HG02588 (cell line): ENCODE results near the gene COLEC11.
"Not testable (repeated sequence)": the region's sequence is repeated elsewhere in the genome, so short reads cannot be mapped to it uniquely, and the experiment has no call there.

Experiments
- ATAC-seq: cut with Tn5 transposase; IDR thresholded peaks from one replicate; pipeline ENCODE4 v1.9.1; 2021; ENCODE audit warnings: mild to moderate bottlenecking, moderate library complexity; ENCODE audit not compliant: unreplicated experiment

Gene COLEC11

DNA sequence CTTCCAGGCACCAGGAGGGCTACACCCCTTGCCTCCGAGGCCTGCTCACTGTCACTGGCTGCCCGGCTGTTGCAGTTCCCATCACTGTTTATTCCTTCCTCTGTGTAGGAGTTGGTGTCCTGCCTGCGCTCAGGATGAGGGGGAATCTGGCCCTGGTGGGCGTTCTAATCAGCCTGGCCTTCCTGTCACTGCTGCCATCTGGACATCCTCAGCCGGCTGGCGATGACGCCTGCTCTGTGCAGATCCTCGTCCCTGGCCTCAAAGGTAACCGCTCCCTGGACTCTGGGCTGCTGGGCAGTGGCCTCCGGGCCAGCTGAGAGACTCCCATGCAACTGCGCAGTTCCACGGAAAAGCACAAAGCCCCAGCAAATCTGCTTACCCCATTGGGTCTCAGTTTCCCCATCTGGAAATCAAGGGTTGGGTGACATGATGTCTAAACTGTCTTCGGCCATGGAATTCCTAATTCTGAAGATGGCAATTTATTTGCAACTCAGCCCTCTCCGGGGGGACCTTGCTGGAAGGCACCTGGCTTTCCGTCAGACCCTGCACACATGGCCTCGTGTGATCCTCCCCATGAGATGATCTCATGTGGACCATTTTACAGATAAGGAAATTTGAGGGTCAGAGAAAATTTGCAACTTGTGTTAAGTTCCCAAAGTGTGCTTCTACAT, 9.4 kb downstream of the COLEC11 start:
- ATAC-seq: no peak

DNA sequence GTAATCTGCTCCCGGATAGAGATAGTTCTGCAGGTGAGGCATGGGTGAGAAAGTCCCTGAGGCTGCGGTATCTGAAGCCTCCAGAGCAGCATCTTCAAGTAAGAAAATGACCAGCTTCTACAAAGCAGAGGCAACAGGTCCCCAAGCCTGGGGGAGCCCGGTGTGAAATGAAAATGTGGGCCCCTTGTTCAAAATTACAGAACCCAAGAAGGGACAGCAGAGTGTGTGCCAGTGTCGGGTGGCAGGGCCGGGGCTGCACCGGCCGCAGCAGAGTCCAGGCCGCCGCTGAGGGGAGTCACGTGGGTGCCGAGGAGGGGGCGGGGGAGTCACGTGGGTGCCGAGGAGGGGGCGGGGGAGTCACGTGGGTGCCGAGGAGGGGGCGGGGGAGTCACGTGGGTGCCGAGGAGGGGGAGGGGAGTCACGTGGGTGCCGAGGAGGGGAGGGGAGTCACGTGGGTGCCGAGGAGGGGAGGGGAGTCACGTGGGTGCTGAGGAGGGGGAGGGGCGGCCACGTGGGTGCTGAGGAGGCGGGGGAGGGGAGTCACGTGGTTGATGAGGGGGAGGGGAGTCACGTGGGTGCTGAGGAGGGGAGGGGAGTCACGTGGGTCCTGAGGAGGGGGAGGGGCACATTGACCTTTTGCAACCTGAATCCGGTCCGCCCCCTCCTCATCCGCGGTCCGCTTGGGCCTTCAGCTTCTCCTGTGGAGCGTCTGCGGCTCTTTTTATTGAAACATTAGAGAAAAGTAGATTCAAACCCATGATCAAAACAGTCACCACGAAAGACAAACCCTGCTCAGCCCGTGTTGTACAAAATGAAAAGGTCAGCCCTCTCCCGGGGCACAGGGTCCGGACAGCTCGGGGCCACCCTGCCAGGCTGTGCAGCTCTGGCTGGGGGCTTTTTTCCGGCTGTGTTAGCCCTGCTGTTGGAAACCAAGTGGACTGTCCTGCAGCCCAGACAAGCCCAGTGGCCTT, 10.4 kb downstream of the COLEC11 start:
- ATAC-seq: no peak

DNA sequence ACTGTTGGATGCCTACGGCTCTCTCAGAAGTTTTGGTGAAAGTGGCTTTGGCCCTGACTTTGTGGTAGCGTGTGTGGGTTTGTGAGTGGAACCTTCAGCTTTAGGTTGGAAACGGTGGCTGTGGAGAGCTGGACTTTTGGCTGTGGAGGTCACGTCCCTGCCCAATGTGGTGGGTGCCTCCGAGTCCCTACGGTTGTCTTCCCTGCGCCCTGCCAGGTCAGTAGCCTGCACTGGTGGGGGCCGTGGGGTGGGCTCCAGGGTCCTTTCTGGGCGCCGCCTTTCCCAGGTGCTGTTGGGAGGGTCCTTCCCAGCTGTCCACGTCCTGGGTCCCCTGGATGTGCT, 11.1 kb downstream of the COLEC11 start:
- ATAC-seq: no peak

DNA sequence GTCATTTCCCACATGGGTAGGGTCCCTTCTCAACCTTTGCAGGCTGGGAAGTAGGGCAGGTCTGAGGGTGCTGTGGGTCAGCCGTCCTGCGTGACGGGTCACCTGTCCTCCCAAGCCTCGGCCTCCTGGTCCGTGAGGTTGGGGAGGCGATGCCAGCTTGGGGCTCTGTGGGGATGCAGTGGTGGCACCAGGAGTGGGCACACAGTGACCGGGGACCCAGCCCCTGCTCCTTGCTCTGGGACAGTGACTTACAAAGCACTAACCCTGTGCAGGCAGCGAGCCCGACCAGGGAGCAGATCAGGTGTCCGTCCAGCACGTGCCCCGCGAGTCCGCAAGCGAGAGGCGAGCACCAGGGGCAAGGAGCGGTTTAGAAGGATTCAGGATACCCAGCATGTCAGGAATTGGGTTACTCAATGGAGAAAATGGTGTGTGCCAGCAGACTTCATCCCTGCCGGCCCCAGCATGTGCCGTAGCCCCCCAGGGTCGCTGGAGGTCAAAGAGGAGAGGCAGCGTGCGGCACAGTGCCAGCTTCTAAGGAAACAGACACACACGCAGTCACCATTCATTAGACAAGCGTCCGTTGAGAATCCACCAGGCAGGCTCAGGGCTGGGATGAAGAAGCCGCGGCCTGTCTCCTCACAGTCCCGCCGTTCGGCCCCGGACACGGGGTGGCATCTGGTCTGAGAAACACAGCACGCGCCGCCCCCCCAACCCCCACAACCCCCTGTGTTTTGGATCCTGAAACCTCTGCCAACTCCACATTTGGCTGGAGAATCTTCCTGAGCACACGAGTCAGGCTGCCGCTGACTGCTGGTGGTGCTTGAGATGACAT, 11.7 kb downstream of the COLEC11 start:
- ATAC-seq: no peak

DNA sequence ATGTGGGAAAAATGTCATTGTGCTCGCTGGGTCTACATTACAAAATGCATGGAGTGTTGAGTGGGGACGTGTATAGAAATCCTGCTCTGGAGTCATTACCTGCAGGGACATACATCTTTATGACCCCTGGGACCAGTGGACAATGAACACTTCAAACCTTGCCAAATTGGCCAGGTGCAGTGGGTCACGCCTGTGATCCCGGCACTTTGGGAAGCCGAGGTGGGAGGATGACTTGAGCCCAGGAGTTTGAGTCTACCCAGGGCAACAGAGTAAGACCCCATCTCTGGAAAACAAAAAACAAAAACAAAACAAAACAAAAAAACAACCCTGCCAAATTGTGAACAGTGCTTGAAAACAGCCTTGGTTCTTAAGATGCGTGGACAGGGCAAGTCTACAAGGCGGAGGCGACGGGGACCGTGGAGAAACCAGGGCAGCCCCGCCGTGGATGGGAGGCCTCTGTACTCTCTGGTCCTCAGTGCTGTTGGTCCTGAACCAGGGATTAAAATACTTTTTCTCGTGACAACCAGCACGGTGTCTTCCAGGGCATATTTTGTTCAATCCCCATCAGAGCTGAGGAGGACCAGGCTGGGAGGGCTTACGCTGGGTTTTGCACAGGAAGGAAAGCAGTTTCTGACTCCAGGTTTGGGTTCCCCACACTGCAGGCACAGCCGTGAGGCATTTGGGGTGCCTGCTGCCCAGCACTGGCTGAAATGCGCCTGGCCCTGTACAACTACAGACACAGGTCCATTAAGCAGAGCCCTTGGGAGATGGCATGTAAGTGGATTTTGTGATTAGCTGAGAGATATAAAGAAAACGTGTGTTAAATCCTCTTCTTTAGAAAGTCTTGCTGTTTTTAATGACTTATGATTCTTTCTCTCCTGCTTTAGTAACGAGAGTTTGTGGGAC, 13.7 kb downstream of the COLEC11 start:
- no peak for ATAC-seq

DNA sequence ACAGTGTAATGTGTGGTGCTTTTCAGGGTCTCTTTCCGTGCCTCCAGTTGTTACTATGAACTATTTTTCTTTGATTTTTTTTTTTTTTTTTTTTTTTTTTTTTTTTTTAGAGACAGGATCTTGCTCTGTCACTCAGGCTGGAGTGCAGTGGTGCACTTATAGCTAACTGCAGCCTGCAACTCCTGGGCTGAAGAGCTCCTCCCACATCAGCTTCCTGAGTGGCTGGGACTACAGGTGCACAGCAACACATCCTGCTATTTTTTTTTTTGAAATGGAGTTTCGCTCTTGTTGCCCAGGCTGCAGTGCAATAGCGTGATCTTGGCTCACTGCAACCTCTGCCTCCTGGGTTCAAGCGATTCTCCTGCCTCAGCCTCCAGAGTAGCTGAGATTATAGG, 14.4 kb downstream of the COLEC11 start:
- not testable (repeated sequence) for ATAC-seq

DNA sequence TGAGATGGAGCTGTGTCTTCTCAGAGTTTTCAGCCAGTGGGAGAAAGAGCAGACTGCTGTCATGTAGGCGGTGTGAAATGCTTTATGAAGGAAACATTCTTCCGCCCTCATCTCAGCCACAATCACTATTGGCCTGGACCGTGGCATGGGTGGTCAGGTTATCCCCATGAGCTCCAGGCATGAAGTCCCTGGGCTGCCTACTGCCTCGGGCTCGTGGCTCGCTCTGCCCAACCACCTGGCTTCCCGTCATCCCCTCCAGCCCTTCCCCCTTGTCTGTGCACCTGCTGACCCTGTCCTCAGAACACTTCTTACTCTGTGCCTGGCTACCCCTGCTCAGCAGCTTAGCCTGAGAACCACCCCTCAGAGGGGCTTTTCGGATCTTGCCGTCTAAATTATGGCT, 15.5 kb downstream of the COLEC11 start:
- no peak for ATAC-seq

DNA sequence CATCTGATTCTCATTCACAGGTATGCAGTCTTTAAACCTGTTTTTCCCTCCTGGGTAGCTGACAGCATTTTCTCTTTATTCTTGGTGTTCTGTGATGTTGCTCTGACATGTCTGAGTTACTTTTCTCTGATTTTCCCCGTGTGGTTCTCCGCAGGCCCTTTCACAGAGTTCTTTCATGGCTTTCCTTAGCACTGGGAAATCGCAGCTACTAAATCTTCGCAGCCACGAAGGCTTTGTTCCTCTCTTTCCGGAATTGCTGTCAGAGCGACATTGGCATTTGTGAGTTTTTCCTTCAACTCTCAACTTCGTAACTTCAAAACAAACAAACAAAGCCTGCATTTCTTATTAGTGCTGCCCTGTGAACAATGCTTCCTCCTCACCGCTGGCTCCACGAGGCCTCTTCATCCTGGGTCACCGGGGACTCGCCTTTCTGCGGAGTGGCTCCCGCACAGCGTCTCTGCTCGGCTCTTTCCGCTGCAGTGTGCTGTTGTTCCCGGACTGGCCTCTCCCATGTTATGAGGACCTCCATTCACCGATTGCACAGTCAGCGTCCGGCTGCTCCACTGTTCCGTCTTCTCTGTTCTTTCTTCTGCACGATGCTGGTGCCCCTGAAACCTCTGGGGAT, 16.1 kb downstream of the COLEC11 start:
- no peak for ATAC-seq

DNA sequence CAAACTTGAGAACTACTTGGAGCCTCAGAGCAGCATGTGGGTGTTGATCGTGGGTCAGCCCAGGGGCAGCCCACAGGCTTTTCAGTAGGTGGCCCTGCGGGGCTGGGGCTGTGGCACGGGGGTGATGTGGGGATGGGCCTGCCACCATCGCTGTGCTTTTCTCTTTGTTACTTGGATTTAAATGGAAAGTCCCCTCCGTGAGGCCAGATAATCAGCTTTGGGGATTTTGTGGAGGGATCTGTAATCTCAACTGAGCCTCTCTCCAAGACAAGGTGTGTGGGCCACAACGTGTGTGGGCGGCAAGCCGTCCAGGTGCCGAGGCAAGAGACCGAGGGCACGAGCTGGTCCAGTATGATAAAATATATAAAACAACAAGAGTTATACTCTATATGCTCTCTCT, 16.7 kb downstream of the COLEC11 start:
- no peak for ATAC-seq

DNA sequence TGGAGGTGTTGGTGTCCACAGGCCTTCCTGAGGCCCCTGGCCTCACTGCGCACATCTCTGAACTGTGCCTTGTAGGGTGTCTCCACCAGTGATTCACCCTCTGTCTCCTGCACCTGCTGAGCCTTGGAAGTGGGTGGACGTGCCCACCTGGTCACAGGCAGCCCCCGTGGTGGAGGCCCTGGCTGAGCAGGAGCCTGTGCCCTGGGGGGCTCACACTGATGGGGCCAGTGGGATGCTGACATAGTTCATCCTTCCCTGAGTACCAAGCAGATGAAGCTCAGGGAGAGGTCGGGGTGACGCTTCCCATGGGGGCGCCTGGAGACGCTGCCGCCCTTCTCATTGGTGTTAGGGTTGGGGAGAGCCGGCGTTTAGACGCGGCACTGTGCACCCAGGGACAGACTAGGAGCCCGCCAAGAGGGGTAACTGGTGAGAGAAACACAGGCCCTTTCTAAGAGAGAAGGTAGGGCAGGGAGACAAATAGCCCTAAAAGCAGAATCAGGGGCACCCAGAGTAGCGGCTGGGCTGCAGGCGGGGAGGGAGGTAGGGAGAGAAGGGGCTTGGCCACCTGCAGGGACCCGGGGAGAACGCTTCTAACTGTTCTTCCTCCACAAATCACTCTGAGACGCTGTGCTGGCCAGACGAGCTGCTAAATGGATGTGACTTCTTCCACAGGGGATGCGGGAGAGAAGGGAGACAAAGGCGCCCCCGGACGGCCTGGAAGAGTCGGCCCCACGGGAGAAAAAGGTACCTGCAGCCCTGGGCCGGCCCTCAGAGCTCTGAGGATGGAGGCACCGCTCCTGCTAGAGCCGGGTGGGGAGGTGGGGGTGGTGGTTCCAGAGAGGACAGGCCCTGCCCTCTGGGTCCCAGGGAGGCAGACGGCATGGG, 18.0 kb downstream of the COLEC11 start:
- ATAC-seq: no peak

DNA sequence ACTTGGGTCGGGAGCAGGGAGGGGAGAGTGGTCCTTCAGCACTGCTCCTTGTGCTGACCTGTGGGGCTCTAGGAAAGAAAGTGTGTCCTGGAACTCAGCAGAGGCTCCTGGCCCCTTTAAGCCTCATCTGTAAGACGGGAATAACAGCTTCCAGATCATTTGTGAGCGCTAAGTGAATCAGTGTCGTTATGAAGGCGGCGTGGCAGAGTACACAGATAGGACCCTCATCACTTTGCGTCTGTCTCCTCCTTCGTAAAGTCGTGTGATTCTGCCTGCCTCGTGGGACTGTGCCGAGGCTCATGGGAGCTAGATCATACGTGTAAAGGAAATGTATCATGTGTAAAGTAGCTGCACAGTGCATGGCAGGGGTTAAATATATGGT, 18.6 kb downstream of the COLEC11 start:
- ATAC-seq: no peak

DNA sequence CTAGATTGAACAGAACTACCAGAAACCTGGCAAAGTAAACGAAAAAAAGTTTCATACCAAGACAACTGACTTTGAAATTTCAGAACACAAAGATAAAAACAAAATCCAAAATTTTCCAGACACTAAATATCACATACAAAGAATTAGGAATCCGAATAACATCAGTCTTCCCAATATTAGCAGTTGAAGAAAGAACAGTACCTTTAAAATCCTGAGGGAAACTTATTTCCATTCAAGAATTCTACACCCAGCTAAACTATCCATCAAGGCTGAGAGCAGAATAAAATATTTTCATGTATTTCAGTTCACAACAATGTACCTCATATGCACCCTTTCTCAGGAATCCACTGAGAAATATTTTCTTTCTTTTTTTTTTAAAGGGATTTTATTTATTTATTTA, 19.8 kb downstream of the COLEC11 start:
- ATAC-seq: not testable (repeated sequence)

DNA sequence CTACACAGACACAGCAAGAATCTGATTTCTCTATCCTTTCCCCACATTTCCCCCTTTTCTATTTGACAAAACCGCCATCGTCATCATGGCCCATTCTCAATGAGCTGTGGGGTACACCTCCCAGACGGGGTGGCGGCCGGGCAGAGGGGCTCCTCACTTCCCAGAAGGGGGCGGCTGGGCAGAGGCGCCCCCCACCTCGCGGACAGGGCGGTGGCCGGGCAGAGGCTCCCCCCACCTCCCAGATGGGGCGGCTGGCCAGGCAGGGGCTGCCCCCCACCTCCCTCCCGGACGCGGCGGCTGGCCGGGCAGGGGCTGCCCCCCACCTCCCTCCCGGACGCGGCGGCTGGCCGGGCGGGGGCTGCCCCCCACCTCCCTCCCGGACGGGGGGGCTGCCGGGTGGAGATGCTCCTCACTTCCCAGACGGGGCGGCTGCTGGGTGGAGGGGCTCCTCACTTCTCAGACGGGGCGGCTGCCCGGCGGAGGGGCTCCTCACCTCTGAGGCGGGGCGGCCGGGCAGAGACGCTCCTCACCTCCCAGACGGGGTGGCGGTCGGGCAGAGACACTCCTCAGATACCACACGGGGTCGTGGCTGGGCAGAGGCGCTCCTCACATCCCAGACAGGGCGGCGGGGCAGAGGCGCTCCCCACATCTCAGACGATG, 20.8 kb downstream of the COLEC11 start:
- ATAC-seq: not testable (repeated sequence)

DNA sequence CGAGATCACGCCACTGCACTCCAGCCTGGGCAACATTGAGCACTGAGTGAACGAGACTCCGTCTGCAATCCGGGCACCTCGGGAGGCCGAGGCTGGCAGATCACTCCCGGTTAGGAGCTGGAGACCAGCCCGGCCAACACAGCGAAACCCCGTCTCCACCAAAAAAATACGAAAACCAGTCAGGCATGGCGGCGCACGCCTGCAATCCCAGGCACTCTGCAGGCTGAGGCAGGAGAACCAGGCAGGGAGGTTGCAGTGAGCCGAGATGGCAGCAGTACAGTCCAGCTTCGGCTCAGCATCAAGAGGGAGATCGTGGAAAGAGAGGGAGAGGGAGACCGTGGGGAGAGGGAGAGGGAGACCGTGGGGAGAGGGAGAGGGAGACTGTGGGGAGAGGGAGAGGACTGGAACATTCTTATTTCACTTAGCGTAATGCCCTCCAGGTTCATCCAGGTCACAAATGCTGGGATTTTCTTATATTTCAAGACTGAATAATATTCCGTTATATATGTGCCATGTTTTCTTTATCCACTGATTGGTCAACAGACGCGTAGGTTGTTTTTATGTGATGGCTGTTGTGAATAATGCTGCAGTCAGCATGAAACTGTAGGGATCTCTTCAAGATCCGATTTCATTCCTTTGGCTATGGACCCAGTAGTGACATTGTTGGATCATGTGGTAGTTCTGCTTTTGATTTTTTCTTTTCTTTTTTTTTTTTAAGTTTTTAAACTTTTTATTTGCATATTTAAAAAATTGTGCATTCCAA, 21.7 kb downstream of the COLEC11 start:
- ATAC-seq: not testable (repeated sequence)

DNA sequence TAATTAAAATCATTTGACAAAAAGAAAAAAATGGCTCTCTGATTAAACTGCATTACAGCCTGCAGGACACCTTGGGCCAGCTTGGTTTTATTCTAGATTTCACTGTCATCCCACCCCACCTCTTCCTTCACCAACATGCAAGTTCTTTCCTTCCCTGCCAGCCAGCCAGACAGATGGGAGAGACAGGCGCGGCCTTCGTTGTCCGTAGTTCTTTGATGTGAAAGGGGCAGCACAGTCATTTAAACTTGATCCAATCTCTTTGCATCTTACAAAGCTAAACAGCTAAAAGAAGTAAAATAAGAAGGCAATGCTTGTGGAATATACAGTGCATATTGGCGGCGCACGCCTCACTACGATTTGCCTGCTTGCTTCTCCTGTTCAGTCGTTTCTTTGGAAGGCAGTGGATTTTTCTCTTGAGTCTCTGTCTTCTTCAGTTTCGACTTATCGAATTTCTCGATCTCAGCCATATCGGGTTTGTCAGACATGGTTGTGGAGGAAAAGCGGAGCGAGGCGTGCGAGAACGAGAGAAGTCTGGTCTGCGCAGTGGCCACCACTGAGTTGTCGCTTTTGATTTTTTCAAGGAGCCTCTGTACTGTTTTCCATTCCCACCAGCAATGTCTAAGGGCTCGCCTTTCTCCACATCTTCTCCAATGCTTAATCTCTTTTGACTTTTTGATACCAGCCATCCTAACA, 22.4 kb downstream of the COLEC11 start:
- no peak for ATAC-seq

DNA sequence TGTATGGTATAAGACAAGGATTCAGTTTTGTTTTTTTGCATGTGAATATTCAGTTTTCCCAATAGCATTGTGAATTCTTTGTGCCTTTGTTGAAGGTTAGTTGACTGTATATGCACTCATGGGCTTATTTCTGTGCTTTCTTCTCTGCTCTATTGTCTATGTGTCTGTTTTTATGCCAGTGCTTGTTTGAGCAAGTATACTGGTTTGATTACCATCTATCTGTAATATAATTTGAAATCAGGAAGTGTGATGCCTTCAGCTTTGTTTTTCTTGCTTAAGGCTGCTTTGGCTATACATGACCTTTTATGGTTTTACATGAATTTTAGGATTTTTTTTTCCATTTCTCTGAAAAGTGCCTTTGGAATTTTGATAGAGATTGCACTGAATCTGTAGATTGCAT, 23.5 kb downstream of the COLEC11 start:
- no peak for ATAC-seq

DNA sequence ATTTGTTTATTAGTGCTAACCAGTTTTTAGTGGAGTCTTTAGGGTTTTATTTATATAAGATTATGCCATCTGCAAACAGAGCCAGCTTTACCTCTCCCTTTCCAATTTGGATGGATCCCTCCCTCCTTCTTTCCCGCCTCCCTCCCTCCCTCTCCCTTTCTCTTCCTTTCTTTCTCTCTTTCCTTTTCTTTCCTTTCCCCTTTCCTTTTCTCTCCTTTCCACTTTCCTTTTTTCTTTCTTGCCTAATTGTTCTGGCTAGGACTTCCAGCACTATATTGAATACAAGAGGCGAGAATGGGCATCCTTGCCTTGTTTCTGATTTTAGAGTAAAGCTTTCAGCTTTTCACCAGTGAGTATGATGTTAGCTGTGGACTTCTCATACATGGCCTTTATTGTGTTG, 24.1 kb downstream of the COLEC11 start:
- no peak for ATAC-seq
